Mesenchymal stem cell (in vitro differentiated cells and primary cell): ENCODE data around the gene LGALS8.
A peak's percentile ranks its signal among the peaks of the same experiment; 100 is the strongest.

Source experiments
- DNase-seq: peaks from one replicate; pipeline ENCODE4 v3.0.0-alpha.2; 2013
- H2AFZ ChIP-seq: one replicate; pipeline ENCODE4 v1.6.1; 2013; ENCODE audit warnings: low read depth, mild to moderate bottlenecking, control low read depth, inconsistent platforms, low read length, moderate library complexity
- H2AK5ac ChIP-seq: 2 replicates; pipeline ENCODE4 v1.6.1; 2013; ENCODE audit warnings: low read length, moderate library complexity, mild to moderate bottlenecking, inconsistent platforms; ENCODE audit not compliant: severe bottlenecking
- H2BK120ac ChIP-seq: one replicate; pipeline ENCODE4 v1.6.1; 2013; ENCODE audit warnings: low read depth, mild to moderate bottlenecking, inconsistent platforms, low read length, moderate library complexity
- H2BK12ac ChIP-seq, 2 experiments: one replicate each; pipeline ENCODE4 v1.6.1; 2013; ENCODE audit warnings: inconsistent platforms in 2 of 2, low read length in 2 of 2, mild to moderate bottlenecking in 2 of 2, moderate library complexity in 2 of 2, control low read depth in 1 of 2
- H2BK15ac ChIP-seq: one replicate; pipeline ENCODE4 v1.6.1; 2013; ENCODE audit warnings: mild to moderate bottlenecking, low read depth, inconsistent platforms; ENCODE audit not compliant: poor library complexity, severe bottlenecking
- H2BK5ac ChIP-seq: 2 replicates; pipeline ENCODE4 v1.6.1; 2013; ENCODE audit warnings: low read depth, mild to moderate bottlenecking, low read length, control low read depth, inconsistent platforms; ENCODE audit not compliant: poor library complexity, severe bottlenecking
- H3K14ac ChIP-seq, 2 experiments: one replicate each; pipeline ENCODE4 v1.6.1; 2013; ENCODE audit warnings: inconsistent platforms in 2 of 2, low read length in 2 of 2, control low read depth in 1 of 2, mild to moderate bottlenecking in 1 of 2, moderate library complexity in 1 of 2
- H3K18ac ChIP-seq, 2 experiments: one replicate each; pipeline ENCODE4 v1.6.1; 2013; ENCODE audit warnings: inconsistent platforms in 2 of 2, low read length in 2 of 2, control low read depth in 1 of 2, low read depth in 1 of 2, mild to moderate bottlenecking in 1 of 2
- H3K23ac ChIP-seq, 2 experiments: one replicate each; pipeline ENCODE4 v1.6.1; 2013; ENCODE audit warnings: inconsistent platforms in 2 of 2, low read length in 2 of 2, mild to moderate bottlenecking in 2 of 2, moderate library complexity in 2 of 2, control low read depth in 1 of 2
- H3K27ac ChIP-seq: 2 replicates; pipeline ENCODE4 v1.5.1; 2013; ENCODE audit warnings: mild to moderate bottlenecking, moderate library complexity, low read length, control low read depth, inconsistent platforms; ENCODE audit not compliant: poor library complexity, severe bottlenecking
- H3K27me3 ChIP-seq, 2 experiments: 2 replicates each; pipeline versions ENCODE4 v1.6.1 to v1.7.0; 2013; ENCODE audit warnings: low read length in 2 of 2, mild to moderate bottlenecking in 2 of 2, moderate library complexity in 2 of 2, control low read depth in 1 of 2, inconsistent platforms in 1 of 2; ENCODE audit not compliant: control insufficient read depth in 1 of 2, insufficient read depth in 1 of 2
- H3K36me3 ChIP-seq, 2 experiments: 2 replicates each; pipeline versions ENCODE4 v1.6.1 to v1.7.0; 2013; ENCODE audit warnings: low read length in 2 of 2, control low read depth in 1 of 2, inconsistent platforms in 1 of 2, low read depth in 1 of 2, mild to moderate bottlenecking in 1 of 2; ENCODE audit not compliant: insufficient read depth in 2 of 2, control insufficient read depth in 1 of 2
- H3K4ac ChIP-seq, 2 experiments: one replicate each; pipeline ENCODE4 v1.6.1; 2013; ENCODE audit warnings: inconsistent platforms in 2 of 2, low read length in 2 of 2, mild to moderate bottlenecking in 2 of 2, moderate library complexity in 2 of 2, control low read depth in 1 of 2, low read depth in 1 of 2
- H3K4me1 ChIP-seq: 2 replicates; pipeline ENCODE4 v1.6.1; 2013; ENCODE audit warnings: low read depth, low read length, control low read depth; ENCODE audit not compliant: control insufficient read depth, insufficient read depth
- H3K4me2 ChIP-seq: 2 replicates; pipeline ENCODE4 v1.6.1; 2013; ENCODE audit warnings: low read length, mild to moderate bottlenecking, inconsistent platforms; ENCODE audit not compliant: poor library complexity, severe bottlenecking
- H3K4me3 ChIP-seq, 2 experiments: 2 replicates each; pipeline versions ENCODE4 v1.5.1 to v1.7.0; 2013; ENCODE audit warnings: low read length in 2 of 2, mild to moderate bottlenecking in 2 of 2, control low read depth in 1 of 2, low read depth in 1 of 2; ENCODE audit not compliant: insufficient read depth in 1 of 2
- H3K79me1 ChIP-seq: replicated peaks from 2 replicates; pipeline ENCODE4 v1.6.1; 2013; ENCODE audit warnings: mild to moderate bottlenecking, control low read depth, low read length, inconsistent platforms; ENCODE audit not compliant: poor library complexity, severe bottlenecking
- H3K9ac ChIP-seq: 2 replicates; pipeline ENCODE4 v1.7.0; 2013; ENCODE audit warnings: mild to moderate bottlenecking, low read length, moderate library complexity
- H3K9me3 ChIP-seq: 2 replicates; pipeline ENCODE4 v1.7.0; 2013; ENCODE audit warnings: mild to moderate bottlenecking, low read length; ENCODE audit not compliant: control insufficient read depth
- H4K8ac ChIP-seq: one replicate; pipeline ENCODE4 v1.6.1; 2013; ENCODE audit warnings: inconsistent platforms, mild to moderate bottlenecking, low read length, moderate library complexity
- H4K91ac ChIP-seq: one replicate; pipeline ENCODE4 v1.6.1; 2013; ENCODE audit warnings: mild to moderate bottlenecking, low read length, inconsistent platforms
- WGBS: methylation state at CpG from one replicate; pipeline ENCODE4 v1.1.7; 2013; ENCODE audit warnings: mixed read lengths; 5-methylcytosine and 5-hydroxymethylcytosine counted together

The LGALS8 gene

DNA sequence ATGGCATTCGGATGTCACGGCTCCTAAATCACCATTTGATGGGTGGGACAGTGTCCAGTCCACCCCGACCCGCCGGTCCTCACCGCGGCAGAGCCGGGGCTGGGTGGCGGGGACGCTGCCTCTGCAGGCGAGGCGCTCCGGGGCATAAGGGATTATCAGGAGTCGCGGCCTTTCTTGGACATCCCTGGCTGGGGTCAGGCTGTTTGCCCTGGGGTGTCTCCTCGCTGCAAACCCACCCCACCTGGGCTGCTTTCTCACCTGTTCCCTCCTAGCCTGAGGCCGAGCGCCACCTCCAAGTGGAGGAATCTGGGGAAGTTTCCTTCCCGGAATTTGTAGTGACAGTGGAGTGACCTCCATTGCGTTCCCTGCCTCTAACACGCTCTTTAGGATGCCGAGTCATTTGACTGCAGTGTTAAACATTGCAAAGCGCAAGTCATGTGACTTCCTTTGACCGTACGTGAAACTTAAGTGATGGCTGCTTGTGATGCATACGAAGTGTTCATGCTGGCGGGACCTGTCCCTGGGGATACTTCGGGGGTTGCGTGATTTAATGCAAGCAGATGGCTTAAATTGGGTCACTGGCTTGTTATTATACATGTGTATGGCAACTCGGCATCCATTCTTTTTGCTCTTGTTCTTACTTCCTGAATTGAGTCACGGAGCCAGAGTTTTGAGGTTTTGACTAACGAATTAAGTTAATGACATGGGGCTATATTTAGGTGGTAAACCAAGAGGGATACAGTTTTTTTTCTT lies 536 bp downstream of the LGALS8 start:
- peak; percentile 95 for DNase-seq
- WGBS = under 1% methylated on average over 31 of the region's 32 CpGs
- H3K23ac ChIP-seq = peak overlapping the region in 1 of 2 experiments; percentile 75
- H2AK5ac ChIP-seq = no peak overlapping the region
- H2AFZ ChIP-seq = peak overlapping the region; percentile 97
- peak overlapping the region; percentile 82 for H2BK15ac ChIP-seq
- peak overlapping the region; percentile 93 to 95 for H3K4me3 ChIP-seq
- peak overlapping the region in 1 of 2 experiments; percentile 98 for H3K14ac ChIP-seq
- peak overlapping the region; percentile 85 for H3K4me2 ChIP-seq
- H3K4me1 ChIP-seq = peaks cover 7% of the 10 kb centered on the region
- no peaks in the 10 kb centered on the region for H3K9me3 ChIP-seq
- H3K9ac ChIP-seq = peak overlapping the region; percentile 91
- H3K27me3 ChIP-seq = no peaks in the 10 kb centered on the region
- peak overlapping the region; percentile 23 for H3K27ac ChIP-seq
- H2BK5ac ChIP-seq = peak overlapping the region; percentile 31
- H3K36me3 ChIP-seq = peaks cover 4 to 22% of the 10 kb centered on the region in 2 experiments
- peak overlapping the region; percentile 96 for H3K18ac ChIP-seq
- H2BK12ac ChIP-seq = peak overlapping the region; percentile 71 to 81
- peak overlapping the region; percentile 71 for H2BK120ac ChIP-seq
- H3K4ac ChIP-seq = peak overlapping the region; percentile 84 to 97
- peaks cover 11% of the 10 kb centered on the region for H3K79me1 ChIP-seq
- peak overlapping the region; percentile 98 for H4K91ac ChIP-seq
- peak overlapping the region; percentile 89 for H4K8ac ChIP-seq

DNA sequence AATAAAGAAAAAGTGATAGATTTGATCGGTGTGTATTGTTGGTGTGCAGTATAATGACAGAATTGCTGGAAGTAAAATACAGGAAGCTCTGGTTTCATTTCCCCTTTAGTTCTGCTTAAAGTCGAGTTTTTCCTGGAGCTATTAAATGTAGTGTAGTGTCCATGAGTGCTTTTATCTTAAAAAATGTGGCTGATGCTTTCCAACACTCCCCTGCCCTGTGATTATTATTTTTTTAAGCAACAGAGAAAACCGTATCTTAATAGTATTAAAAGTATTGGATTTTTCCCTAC lies 1.1 kb downstream of the LGALS8 start:
- Histone ChIP-seq H3K4me3 (peak overlapping the region in 1 of 2 experiments; percentile 95), H3K36me3 (peaks cover 4 to 23% of the 10 kb centered on the region in 2 experiments), H3K4me1 (peaks cover 7% of the 10 kb centered on the region), H2AK5ac (no peak overlapping the region), H2BK12ac (no peak overlapping the region), H3K23ac (no peak overlapping the region), H2BK15ac (no peak overlapping the region), H3K9ac (peak overlapping the region; percentile 91), H2BK120ac (no peak overlapping the region), H3K9me3 (no peaks in the 10 kb centered on the region), H3K4ac (no peak overlapping the region), H3K27me3 (no peaks in the 10 kb centered on the region), H3K4me2 (peak overlapping the region; percentile 85), H4K91ac (no peak overlapping the region), H3K79me1 (peaks cover 11% of the 10 kb centered on the region), H2BK5ac (no peak overlapping the region), H3K27ac (no peak overlapping the region), H3K18ac (no peak overlapping the region), H3K14ac (no peak overlapping the region), H4K8ac (no peak overlapping the region), H2AFZ (no peak overlapping the region)
- WGBS = 58% methylated on average over 1 of the region's 3 CpGs
- DNase-seq = no peak

DNA sequence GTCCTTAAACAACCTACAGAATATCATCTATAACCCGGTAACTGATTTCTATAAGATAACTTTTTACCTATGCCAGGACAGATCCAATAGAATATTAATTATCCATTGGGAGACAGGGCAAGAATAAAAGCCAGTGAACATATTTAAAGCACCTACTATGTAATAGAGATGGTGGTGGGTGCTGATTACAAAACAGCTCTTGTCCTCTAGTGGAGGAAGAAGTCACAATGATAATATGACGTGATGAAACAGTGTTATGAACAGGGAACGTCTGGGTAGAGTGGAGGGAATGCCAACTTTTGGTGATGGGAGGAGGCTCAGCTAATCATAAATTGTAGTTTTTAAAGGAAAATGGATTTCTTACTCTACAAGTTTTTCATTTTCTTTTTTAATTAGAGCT lies 2.3 kb downstream of the LGALS8 start:
- Histone ChIP-seq H4K91ac (no peak overlapping the region), H2AK5ac (no peak overlapping the region), H3K23ac (no peak overlapping the region), H2BK5ac (no peak overlapping the region), H3K14ac (no peak overlapping the region), H3K9ac (no peak overlapping the region), H3K27me3 (no peaks in the 10 kb centered on the region), H3K9me3 (no peaks in the 10 kb centered on the region), H2AFZ (no peak overlapping the region), H3K36me3 (peaks cover 4 to 29% of the 10 kb centered on the region in 2 experiments), H4K8ac (no peak overlapping the region), H3K27ac (no peak overlapping the region), H2BK12ac (no peak overlapping the region), H3K4ac (no peak overlapping the region), H2BK120ac (no peak overlapping the region), H3K18ac (no peak overlapping the region), H3K79me1 (peaks cover 12% of the 10 kb centered on the region), H3K4me1 (peaks cover 7% of the 10 kb centered on the region), H3K4me3 (no peak overlapping the region), H3K4me2 (no peak overlapping the region), H2BK15ac (no peak overlapping the region)
- WGBS = 91% methylated on average over 3 of the region's 3 CpGs
- DNase-seq = no peak

DNA sequence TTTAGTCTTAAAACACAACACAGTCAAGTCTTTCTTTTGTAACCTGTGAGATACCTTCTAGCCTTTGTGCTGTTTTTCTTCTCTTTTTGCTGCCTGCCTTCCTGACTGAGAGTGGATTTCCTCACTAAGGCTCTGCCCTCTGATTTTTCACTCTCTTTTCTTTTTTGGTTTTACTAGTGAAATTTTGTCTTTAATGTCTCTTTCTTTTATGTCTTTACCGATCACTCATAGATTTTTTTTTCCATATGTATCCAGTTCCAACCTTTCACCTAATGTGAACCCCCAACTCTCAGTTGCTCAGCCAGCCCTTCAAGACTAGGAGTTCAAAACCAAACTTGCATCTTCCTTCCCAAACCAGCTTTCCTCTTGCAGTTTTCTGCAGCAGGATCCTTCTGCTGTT lies 6.5 kb downstream of the LGALS8 start:
- Histone ChIP-seq H2AFZ (no peak overlapping the region), H3K27me3 (no peaks in the 10 kb centered on the region), H3K4me3 (no peak overlapping the region), H2BK120ac (no peak overlapping the region), H2AK5ac (no peak overlapping the region), H3K4ac (no peak overlapping the region), H3K18ac (no peak overlapping the region), H3K9me3 (no peaks in the 10 kb centered on the region), H3K14ac (no peak overlapping the region), H3K4me2 (no peak overlapping the region), H3K79me1 (peaks cover 21% of the 10 kb centered on the region), H3K36me3 (peaks cover 10 to 37% of the 10 kb centered on the region in 2 experiments), H4K91ac (no peak overlapping the region), H2BK5ac (no peak overlapping the region), H2BK12ac (no peak overlapping the region), H3K23ac (no peak overlapping the region), H4K8ac (no peak overlapping the region), H3K27ac (no peak overlapping the region), H2BK15ac (no peak overlapping the region), H3K4me1 (peaks cover 9% of the 10 kb centered on the region), H3K9ac (no peak overlapping the region)
- WGBS = 96% methylated on average over 1 of the region's 1 CpG
- DNase-seq = no peak
